Head of caudate nucleus (tissue), 42 donors: ENCODE data around the gene CALML5.
"Not testable (repeated sequence)": the region's sequence is repeated elsewhere in the genome, so short reads cannot be mapped to it uniquely, and the experiment has no call there.

Experiments used
- DNase-seq, 42 donors: peaks; one replicate each; pipeline versions ENCODE4 v3.0.0 to v3.0.0-alpha.2; 2020 to 2021; ENCODE audit warnings: mixed read lengths in 7 of 42
- intact Hi-C: fragments of 100-400 bp; cut with DNase I; formaldehyde crosslinking; loops from one replicate; pipeline ENCODE4 v1.15.0; 2022

CALML5 gene

DNA sequence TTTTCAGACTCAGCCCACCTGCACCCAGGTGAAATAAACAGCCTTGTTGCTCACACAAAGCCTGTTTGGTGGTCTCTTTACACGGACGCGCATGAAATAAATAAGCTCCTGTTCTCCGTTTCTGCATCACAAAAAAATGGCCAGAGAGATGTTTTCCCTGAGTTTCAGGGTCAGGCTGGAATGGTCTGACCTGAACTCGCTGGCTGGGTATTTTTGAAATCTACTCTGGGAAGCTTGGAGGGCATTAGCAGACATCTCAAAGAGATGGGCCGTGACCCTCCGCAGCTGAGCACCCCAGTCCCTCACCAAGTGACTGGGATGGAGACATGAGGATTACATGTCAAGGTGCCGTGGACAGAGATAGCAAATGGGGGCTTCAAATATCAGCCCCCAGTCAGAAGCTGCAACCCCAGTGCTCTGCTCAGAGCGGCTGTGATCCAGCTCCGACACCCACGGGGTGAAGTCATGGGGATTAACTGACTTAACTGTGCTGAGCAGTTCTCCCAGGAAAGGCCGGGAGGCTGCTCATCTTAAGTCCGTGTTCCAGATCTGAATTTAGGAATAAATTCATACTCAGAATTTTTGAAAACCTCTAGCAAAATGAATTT is 22.3 kb downstream of the CALML5 start:
- intact Hi-C loops = no loop called here
- peak in 8 of 42 donors; percentile 8 to 43 (median 21) for DNase-seq

DNA sequence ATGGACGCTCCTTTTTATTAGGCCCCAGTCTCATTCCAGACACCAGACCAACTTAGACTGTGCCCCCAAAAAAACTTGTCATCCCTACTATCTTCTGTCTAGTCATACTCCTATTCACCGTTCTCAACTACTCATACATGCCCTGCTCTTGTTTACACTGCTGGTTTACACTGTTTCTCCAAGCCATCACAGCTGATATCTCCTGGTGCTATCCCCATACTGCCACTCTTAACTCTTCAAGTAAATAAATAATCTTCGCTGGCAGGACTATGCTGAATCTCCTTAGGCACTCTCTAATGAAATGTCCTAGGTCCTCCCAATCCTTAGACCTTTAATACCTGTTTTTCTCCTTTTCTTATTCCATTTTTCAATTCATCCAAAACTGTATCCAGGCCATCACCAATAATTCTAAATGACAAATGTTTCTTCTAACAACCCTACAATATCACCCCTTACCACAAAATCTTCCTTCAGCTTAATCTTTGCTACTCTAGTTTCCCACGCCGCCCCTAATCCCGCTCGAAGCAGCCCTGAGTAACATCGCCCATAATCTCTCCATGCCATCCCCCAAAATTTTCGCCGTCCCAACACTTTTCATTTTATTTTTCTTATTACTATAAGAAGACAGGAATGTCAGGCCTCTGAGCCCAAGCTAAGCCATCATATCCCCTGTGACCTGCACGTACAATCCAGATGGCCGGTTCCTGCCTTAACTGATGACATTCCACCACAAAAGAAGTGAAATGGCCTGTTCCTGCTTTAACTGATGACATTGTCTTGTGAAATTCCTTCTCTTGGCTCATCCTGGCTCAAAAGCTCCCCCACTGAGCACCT is 23.2 kb downstream of the CALML5 start:
- intact Hi-C loops = not testable (repeated sequence)
- DNase-seq = peak in 1 of 42 donors; percentile 3

DNA sequence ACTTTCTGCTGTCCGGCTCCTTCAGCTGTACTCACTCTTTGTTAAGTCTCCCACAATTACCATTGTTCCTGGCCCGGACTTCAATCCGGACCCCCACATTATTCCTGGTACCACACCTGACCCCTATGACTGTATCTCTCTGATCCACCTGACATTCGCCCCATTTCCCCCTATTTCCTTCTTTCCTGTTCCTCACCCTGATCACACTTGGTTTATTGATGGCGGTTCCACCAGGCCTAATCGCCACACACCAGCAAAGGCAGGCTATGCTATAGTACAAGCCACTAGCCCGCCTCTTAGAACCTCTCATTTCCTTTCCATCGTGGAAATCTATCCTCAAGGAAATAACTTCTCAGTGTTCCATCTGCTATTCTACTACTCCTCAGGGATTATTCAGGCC is 24.3 kb downstream of the CALML5 start:
- intact Hi-C loops = not testable (repeated sequence)

DNA sequence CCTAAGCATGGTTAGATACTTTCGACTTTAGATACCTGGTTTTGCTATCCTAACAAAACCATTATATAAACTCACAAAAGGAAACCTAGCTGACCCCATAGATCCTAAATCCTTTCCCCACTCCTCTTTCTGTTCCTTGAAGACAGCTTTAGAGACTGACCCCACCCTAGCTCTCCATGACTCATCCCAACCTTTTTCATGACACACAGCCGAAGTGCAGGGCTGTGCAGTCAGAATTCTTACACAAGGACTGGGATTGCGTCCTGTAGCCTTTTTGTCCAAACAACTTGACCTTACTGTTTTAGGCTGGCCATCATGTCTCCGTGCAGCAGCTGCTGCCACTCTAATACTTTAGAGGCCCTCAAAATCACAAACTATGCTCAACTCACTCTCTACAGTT is 24.7 kb downstream of the CALML5 start:
- DNase-seq, intact Hi-C loops: not testable (repeated sequence)

More for the DNA sequence above, 24.3 kb downstream of the CALML5 start:
- DNase-seq = peak in 1 of 42 donors; percentile 15

GRCh38 chr10:5470062-5470751 is 29.2 kb downstream of the CALML5 start:
- DNase-seq = peak in 1 of 42 donors; percentile 38
- intact Hi-C loops = no loop called here

DNA sequence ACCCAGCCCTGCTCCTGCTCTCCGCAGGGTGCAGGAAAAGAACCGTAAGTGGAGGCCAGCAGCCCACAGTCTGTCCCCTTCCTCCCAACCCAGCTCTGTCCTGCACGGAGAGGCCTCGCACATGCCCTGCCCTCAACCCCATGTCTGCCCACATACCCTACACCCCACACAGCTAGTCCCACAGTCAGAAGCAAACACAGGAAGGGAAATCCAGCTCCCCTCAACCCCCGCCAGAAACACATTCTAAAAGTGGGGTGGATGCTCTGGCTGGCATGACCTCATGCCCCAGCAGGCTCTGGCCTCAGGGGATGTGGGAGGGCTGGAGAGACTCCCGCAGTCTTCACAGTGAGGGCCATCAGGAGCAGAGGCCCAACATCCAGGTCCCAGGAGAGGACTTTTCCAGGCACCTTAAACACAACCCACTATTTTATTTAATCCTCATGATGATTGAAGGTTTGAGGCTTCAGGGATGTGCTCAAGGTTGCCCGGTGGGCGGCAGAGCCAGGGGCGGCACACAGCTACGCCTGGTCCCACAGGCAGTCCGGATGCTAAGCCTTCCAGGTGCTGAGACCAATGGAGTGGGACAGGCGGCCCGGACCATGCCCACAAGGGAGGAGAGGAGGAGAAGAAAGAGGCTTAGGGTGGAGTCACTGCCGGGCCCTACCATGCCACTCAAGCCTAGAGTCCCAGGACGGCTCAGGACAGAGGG is 29.9 kb downstream of the CALML5 start:
- DNase-seq = peak in 1 of 42 donors; percentile 20
- intact Hi-C loops = no loop called here

- no peak for DNase-seq
Measured at GRCh38 chr10:5468262-5469106, 30.9 kb downstream of the CALML5 start.

DNA sequence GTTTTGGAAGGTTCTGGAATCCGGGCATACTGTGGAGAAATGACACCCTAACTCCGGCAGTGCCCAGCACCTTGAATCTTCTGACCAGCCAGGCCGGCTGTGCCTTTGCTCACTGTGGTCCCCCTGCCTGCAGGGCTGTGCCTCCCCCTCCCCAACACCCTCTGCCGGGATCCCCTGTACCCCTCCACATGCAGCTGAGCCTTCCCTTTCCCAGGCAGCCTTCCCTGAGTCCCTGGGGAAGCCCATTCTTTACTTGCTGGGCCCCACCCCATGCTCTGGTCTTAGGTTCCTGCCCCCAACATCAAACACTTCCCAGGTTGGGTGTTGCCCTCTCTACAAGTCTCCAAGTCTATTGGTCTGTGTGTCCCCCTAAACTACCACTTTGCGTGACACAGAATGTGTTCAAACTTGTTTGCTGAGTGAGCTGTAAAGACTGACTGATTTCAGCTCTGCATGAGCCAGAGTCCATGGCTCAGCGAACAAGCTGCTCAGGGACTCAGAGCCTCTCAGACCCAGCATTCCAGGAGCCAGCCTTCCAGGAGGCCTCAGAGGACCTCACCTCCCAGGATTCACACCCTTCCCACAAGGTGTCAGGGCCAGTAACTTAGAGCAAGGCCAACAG is 31.6 kb downstream of the CALML5 start:
- DNase-seq = no peak
- intact Hi-C loops = no loop called here

More at GRCh38 chr10:5468262-5469106, 30.9 kb downstream of the CALML5 start:
- intact Hi-C loops = no loop called here

DNA sequence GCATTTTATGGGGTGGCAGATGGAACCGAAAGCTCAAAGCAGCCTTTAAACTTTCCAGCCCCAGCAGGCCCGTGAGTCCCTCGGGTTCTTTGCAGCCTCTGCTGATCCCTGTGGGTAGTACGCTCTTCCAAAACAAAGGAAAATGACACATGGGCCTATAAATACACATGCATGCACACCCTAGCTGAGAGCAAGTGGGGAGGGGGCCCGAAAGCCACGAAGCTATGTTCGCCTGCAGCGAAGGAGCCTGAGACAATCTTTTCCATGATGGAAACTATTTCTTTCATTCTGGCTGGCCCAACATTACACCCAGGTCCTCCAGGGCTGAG is 32.2 kb downstream of the CALML5 start:
- intact Hi-C loops = no loop called here
- DNase-seq = no peak

GRCh38 chr10:5466451-5467206 is 32.7 kb downstream of the CALML5 start:
- DNase-seq = no peak
- intact Hi-C loops = no loop called here

- DNase-seq = peak in 21 of 42 donors; percentile 12 to 69 (median 33)
- intact Hi-C loops = no loop called here
Measured at GRCh38 chr10:5465976-5466450, 33.4 kb downstream of the CALML5 start.

DNA sequence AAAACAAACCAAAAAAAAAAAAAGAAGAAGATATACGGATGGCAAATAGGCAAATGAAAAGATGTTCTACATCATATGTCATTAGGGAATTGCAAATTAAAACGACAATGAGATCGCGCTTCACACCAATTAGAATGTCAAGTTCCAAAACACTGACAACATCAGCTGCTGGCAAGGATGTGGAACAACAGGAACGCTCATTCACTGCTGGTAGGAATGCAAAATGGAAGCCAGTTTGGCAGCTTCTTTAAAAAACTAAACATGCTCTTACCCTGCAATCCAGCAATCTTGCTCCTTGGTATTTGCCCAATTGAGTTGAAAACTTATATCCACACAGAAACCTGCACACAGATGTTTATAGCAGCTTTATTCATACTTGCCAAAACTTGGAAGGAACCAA is 34.8 kb downstream of the CALML5 start:
- no peak for DNase-seq
- intact Hi-C loops = no loop called here

DNA sequence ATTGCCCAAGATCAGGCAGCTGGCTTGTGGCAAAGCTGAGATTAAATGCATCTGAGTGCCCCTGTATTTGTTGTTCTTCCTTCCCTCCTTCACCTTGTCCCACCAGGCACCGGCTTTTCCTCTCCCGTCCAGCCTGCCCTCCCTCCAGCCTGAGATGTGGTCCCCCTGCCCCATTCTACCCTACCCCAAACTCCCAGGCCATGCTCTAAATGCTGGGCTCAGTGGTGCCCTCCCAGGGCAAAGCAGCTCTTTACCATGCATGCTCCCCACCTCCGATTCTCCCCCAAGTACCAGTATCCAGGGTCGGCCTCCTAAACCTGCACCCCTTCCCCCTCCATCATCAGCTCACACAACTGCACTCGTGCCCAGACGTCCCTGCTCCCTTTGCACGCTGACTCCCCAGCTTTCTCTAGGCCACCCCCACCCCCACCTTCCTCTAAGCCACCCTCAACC is 36.5 kb downstream of the CALML5 start:
- intact Hi-C loops = no loop called here
- DNase-seq = no peak

- DNase-seq = no peak
- intact Hi-C loops = no loop called here
Measured at GRCh38 chr10:5461914-5462840, 37.2 kb downstream of the CALML5 start.

GRCh38 chr10:5461203-5461588 is 38.2 kb downstream of the CALML5 start:
- peak in 1 of 42 donors; percentile 35 for DNase-seq
- intact Hi-C loops = no loop called here
